Hindlimb muscle (tissue), 1 donor: Measurements from ENCODE around the gene SPRN. TPM values are rescaled to one million over a fixed set of nuclear protein-coding genes. Genes with fewer than 3 reads are reported as not detected.
"Not testable (repeated sequence)": the region's sequence is repeated elsewhere in the genome, so short reads cannot be mapped to it uniquely, and the experiment has no call there.

ENCODE experiments used
- DNase-seq: peaks from one replicate; pipeline ENCODE4 v3.0.0-alpha.2; 2013
- polyA plus RNA-seq: library from polyadenylated mRNA; unstranded; fragments of 120-200 nt; gene quantifications from one replicate; pipeline ENCODE4 v1.2.1, GENCODE V29; 2013; ENCODE audit not compliant: insufficient read length

Gene SPRN, protein sequence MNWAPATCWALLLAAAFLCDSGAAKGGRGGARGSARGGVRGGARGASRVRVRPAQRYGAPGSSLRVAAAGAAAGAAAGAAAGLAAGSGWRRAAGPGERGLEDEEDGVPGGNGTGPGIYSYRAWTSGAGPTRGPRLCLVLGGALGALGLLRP
- polyA plus RNA-seq: 4.6 TPM

DNA sequence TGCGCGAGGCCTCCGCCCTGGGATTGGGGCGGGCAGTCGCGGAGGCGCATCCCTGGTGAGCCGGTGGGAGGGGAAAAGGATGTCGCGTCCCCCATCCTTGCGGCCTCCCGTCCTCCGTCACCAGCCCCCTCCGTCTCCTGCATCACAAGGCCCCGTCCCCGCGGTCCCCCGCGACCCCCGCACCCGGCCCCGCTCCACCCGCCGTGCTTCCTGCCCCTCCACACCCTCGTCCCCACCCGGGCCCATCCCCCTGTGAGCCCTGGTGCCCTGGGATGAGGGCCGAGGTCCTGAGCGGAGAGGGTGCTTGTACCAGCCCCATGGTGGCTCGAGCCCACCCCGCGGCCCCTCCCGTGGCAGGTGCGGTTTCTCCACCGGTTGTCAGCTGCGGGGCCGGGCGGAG lies at the start of gene SPRN:
SPRN (minus strand) TSS at position 25 of the 400 bp plus-strand sequence. CDS start 944 bp downstream, outside the sequence.
- DNase-seq: not testable (repeated sequence)

DNA sequence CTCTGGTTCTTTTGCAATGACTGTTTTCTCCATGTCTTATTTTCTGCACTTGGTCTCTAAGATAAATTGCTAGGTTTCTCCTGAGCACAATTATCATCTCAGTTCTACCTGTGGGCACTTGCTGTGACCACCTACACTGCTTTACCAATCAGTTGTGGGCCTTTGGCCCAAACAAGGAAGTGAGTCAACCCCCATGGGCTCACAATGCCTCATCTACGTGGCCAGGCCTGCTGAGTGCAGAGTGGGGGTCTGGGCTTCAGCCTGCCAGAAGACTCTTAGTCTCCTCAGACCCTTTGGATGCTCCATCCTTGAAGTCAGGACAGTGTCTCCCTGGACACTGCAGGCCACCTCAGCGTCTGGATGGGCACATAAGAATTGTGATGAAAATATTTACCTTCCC lies 49.6 kb upstream of the SPRN start:
- DNase-seq: no peak

DNA sequence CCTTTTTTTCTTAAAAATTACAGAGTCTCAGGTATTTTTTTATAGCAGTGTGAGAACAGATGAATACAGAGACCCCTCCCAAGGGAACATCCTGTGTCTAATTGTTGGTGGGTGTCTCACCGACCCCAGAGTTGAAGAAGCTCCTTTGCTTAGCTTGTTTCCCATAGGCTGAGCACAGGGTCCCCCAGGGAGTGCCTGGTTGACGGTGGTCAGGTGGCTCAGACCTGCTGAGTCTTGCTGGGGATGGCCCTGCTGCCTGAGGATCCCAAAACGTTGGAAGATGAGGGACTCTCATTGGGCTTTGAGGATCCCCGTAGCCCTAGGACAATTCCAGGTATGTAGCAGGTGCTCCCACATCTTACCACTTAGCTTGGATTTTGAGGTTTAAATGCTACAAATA lies 48.8 kb upstream of the SPRN start:
- no peak for DNase-seq

DNA sequence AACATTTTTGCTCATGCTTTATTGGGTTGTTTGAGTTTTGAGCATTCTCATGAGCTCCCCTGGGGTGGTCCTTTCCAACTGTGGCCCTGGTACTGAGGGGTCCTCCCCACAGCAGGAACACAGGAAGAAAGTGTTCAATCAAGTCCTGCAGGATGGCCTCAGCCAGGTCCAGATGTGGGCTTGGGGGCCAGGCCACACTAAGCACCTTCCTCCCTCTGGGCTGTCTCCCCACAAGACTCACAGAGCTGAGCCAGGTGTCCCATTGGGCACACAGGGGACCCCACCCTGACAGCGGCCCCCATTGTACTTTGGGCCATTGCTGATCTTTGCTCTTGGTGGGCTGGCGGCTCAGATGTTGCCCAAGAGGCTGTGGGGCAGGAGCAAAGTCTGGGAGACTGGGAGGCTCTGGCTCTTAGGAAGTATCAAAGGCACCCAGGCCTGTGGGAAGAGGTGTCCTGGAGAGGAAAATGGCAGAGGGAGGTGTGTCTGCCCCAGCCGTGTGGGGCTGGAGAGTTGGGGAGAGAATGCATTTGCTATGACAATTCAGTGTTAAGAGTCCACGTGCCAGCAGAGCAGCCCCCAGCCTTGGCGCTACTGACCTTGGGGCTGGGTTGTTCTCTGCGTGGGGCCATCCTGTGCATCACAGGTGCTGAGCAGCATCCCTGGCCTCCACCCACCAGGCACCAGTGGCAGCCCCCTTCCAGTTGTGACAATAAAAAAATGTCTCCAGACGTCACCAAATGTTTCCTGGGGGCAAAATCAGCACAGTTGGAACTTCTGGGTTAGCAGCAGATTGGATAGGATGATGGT lies 47.1 kb upstream of the SPRN start:
- no peak for DNase-seq

DNA sequence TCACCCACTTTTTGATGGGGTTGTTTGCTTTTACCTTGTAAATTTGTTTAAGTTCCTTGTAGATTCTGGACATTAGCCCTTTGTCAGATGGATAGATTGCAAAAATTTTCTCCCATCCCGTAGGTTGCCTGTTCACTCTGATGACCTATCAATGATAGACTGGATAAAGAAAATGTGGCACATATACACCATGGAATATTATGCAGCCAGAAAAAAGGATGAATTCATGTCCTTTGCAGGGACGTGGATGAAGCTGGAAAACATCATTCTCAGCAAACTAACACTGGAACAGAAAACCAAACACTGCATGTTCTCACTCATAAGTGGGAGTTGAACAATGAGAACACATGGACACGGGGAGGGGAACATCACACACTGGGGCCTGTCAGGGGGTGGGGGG lies 44.8 kb upstream of the SPRN start:
- not testable (repeated sequence) for DNase-seq

DNA sequence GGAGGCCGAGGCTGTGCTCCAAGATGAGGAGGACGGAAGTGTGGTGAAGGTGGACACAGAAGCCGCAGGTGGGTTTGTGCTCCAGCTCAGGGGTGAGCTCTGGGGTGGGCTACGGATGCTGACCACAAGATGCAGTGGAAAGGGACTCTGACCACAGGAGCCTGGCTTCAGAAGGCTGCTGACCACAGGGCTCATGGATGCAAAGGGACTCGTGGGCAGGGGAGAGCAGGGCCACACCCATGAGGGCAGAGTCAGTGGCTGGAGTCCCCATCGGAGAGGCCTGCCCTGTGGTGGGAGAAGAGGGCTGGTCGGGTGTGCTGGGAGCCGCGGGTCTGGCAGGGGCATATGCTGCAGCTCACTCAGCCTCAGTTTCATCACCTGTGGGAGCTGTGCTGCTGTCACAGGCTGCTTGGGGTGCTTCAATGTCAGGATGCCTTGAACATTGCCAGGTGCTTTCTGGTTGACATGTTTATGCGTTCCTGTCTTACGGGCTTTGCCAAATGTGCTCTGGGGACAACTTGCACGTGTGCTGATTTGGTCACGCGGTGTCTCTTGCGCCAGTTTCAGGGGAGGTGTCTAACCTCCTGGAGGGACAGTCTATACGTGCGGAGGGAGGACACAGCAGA lies 43.0 kb upstream of the SPRN start:
- DNase-seq: no peak

DNA sequence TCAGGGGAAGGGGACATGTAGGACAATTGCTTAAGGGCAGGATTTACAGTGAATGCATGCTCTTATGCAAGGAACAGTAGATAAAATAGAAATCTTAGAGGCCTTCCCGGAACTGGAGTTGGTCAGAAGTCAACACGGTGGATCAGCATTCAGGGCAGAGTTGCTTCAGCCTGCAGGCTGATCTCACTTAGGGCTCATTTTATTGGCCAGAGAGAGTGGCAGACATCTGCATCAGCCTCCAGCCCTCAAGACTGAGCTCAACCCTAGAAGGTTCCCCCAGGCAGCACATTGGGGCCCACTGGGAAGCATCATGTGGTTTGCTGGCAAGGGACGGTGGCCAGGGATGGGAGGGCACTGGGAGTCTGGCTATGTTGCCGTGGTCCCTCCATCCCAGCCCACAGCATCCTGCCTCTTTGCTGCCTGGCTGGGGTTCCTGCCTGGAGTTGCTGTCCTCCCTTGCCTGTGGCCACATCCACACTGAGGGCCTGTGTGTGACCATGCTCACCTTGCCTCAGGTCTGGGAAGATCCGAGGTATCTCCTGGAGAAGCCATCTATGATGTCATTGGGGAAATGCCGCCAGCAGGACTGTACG lies 42.4 kb upstream of the SPRN start:
- no peak for DNase-seq

DNA sequence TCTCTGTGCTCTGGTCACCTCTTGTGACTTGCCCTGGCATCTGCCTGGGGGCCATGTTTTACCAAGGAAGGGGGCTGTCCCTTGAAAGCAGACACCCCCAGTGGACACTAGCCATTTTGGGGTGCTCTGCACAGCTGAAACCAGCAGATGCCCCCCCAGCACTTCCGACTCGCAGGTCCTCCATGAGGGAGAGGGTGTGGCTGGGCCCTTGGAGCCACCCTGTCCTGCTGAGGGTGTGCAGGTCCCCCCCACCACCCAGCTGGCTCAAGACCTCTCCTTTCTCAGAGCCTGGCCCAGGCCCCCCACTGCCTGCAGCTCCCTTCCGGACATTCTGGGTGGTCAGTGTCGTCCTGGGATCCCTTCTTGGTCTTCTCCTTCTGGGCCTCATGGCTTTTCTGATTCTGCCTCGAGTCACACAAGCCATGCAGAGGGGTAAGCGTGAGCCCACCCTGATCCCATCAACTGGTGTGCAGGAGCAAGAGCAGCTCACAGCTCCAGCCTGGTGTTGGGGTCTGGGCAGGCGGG lies 41.6 kb upstream of the SPRN start:
- DNase-seq: no peak

DNA sequence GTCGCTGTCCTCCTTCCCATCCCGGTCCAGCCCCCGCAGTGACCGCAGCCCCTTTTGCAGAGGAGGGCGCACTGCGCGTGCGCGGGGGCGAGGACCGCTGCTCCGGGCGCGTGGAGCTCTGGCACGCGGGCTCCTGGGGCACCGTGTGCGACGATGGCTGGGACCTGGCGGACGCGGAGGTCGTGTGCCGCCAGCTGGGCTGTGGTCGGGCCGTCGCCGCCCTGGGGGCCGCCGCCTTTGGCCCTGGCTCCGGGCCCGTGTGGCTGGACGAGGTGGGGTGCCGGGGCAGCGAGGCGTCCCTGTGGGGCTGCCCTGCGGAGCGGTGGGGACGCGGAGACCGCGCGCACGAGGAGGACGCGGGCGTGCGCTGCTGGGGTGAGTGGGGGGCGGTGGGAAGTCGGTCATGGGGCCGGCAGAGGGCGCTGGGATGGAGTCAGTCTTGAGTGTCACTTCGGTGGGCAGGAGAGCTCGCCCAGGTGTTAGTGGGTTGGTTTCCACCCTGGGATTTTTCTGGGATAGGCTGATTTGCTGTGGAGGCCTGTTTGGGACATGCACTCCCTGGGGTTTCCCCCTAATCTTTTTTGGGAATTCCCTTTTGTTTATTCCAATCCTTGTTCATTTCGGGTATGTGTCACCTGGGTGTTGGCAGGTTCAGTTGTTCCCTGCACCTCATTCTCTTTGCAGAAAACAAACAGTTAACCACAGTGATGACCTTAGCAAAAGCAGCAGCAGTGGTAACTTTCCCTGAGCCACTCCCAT lies 40.9 kb upstream of the SPRN start:
- DNase-seq: no peak

DNA sequence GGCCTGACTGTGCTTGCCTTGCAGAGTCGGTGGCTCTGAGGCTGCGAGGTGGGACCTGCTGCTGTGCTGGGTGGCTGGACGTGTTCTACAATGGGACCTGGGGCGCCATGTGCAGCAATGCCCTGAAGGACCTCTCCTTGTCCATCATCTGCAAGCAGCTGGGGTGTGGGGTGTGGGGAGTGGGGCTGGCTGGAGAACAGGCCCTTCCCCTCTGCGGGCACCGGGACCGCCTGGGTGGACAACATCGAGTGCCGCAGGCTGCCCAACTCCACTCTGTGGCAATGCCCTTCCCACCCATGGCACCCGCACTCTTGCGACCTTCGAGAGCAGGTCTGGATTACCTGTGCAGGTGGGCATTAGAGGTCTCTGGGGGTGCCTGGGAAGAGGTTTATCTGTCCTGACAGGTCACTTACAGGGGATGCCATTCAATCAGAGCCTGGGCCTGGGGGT lies 40.2 kb upstream of the SPRN start:
- no peak for DNase-seq

DNA sequence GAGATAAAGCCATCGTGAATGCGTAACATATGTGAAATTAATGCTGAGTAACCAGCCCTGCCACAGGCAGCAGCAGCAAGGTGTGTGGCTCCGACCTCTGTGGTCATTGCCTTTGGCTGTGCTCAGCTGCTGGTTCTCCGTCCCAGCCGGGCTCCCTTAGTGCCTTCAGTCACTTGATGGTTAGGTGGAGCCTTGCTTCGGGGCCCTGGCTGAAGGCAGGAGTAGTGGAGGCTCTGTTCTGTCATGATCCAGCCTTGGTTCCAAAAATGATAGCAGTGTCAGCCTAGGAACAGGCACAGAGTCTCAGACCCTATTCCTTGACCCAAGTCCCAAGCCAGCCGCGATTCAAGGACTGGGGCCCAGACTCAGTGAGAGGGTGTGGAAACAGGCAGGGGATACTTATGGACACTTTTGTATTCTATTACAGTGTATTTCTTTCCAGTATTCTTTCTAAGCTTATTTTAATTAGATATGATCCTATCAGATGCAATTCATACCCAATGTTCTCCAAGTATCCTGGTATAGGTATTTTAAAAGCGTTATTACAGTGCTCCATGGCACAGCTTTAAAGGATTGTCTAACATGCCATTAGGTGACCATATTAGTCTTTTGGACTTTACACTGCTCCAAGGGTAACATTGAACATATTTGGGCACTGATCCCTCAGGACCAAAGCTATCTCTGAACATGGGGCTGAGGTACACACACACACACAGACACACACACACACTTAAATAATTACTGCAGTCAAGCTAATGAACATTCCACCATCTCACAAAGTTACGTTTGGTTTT lies 38.3 kb upstream of the SPRN start:
- DNase-seq: no peak

DNA sequence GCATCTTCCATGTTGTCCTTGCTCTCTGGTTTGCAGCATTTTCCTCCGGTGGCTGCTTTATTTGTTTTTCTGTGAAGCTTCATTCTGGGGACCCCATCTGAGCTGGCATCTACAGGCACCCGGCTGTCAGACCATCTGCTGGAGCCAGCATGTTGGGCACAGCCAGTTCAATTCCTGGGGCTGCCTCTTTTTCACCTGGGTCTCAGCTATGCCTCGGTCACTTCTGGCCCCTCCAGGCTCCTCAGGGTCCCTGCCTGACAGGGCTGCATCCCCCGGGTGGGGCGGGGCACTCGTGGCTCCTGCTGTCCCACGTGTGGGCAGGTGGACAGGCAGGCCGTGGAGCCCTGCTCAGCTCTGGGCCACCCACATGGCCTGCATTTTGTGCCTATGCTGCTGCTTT lies 37.4 kb upstream of the SPRN start:
- DNase-seq: no peak

DNA sequence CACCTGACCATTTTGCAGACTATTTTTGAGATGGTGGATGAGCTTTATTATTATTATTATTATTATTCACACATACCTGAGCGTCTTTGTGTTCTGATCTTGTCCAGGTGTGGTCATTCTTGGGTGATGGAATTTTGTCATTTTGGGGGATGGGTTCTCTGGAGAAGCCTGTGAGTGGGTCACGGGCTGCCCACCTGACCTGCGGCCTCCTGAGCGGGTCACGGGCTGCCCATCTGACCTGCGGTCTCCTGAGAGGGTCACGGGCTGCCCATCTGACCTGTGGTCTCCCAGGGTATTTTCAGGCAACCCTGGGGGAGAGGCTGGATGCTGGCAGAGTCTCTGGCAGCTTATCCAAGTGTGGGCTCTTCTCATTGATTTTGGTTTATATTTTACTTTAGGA lies 36.6 kb upstream of the SPRN start:
- no peak for DNase-seq

DNA sequence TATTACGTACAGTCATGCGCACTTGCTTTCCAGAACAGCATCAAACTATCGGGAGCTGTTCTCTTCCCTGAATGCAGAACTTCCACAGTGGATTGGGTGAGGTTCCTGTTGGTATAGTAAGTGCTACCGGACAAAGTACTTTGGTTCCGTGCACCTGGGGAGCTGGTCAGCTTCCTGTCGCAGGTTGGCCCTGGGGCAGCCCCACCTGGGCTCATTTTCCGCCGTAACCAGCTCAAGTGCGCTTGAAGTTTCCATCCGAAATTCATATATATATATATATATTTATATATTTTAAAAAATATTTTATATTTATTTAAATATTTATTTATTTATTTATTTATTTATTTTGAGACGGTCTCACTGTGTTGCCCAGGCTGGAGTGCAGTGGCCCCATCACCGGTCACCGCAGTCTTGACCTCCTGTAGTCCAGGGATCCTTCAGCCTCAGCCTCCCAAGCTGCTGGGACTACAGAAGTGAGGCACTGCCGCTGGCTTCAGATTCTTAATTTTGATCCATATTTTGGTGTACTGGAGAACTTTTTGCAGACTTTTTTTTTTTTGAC lies 35.9 kb upstream of the SPRN start:
- no peak for DNase-seq

DNA sequence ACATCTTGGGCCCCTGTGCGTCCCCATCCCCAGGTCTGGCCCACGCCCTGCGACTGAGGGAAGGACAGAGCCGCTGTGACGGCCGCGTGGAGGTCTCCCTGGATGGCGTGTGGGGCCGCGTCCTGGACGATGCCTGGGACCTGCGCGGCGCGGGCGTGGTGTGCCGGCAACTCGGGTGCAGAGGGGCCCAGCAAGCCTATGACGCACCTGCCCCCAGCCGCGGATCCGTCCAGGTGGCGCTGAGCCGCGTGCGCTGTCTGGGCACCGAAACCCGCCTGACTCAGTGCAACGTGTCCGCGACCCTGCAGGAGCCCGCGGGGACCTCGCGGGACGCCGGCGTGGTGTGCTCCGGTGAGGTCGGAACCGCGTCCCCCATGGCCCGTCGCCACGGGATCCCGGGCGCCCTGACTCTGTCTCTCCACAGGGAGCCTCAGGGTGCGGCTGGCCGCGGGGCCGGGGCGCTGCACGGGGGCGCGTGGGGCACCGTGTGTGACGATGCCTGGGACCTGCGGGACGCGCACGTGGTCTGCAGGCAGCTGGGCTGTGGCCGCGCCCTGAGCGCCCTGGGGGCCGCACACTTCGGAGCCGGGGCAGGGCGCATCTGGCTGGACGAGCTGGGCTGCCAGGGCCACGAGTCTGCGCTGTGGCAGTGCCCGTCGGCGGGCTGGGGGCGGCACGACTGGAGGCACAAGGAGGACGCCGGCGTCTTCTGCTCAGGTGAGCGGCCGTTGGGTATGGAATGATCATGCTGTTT lies 35.2 kb upstream of the SPRN start:
- DNase-seq: no peak

DNA sequence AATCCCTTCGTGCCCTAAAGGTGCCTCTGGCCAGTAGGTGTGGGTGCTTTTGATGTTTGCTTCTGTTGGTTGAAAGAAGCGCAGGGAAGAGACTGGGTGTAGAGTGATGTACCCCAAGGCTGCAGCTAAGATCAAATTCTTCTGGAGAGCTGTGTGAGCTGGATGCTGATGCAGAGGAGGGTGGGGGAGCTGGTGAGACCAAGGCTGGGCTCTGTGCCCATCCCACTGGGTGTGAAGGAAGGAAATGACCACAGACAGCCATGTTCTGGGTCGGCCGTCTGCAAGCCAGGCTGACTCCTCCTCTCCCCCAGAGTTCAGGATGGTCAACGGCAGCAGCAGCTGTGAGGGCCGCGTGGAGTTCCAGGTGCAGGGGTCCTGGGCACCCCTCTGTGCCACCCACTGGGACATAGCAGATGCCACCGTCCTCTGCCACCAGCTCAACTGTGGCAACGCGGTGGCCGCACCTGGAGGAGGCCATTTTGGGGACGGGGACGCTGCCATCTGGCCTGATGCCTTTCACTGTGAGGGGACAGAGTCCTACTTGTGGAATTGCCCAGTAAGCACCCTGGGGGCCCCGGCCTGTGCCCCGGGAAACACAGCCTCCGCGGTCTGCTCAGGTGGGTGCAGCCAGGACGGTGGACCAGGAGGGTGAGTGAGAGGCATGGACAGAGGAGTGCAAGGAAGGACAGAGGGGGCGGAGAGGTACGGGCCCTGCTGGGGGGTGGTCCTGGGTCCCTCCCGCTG lies 34.5 kb upstream of the SPRN start:
- no peak for DNase-seq

DNA sequence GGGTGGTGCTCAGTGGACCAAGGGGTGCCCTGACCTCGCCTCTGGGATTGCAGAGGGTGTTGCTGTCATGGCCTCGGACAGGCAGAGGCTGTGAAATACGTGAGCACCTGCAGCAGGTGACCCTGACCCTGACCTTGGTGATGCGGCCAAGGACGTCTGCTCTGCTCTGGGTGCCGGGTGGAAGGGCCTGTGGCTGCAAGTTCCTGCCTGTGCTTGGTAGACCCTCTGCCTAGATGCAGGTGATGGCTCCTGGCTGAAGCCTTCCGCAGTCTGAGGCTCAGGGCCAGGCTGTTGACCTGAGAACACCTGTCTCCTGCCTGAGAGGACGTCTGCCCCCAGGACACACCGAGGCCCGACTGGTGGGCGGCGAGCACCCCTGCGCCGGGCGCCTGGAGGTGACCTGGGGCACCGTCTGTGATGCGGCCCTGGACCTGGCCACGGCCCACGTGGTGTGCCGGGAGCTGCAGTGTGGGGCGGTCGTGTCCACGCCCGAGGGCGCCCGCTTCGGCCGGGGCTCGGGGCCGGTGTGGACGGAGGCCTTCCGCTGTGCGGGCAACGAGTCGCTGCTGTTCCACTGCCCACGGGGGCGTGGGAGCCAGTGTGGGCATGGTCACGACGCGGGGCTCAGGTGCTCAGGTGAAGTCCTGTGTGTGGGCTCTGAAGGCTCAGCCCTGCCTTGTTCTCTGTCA lies 33.7 kb upstream of the SPRN start:
- DNase-seq: no peak

DNA sequence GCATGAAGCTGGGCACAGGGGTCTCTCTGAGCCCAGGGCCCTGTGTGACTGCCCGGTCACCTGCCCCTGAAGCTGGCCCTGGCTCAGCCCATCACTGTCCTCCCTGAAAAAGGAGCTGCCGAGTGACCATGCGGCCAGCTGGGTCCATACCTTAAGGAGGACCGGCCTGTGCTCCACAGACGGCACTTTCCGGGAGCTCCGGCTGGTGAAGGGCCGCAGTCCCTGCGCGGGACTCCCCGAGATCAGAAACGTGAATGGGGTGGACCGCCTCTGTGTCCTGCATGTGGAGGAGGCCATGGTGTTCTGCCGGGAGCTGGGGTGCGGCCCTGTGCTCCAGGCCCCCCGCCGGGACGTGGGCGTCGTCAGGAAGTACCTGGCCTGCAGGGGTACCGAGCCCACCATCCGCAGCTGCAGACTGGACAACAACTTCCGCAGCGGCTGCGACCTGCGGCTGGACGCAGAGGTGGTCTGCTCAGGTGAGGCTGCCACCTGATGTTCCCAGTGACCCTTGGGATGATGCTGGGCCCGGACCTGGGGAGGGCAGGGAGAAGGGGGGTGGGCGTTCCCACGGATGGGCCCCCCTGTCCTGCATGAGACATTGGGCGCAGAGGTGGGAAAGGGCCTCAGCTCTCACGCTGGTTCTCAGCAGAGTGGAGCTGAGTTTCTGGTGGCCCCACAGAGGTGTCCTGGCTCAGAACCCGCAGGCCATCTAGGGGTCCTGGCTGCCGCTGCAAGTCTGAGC lies 32.8 kb upstream of the SPRN start:
- no peak for DNase-seq
